GM18519 (cell line): Measurements from ENCODE around the gene ARHGEF12.

Experiments
- ATAC-seq: cut with Tn5 transposase; IDR thresholded peaks from one replicate; pipeline ENCODE4 v1.9.1; 2021; ENCODE audit warnings: mild to moderate bottlenecking, moderate library complexity; ENCODE audit not compliant: unreplicated experiment, low FRiP score

Gene ARHGEF12

DNA sequence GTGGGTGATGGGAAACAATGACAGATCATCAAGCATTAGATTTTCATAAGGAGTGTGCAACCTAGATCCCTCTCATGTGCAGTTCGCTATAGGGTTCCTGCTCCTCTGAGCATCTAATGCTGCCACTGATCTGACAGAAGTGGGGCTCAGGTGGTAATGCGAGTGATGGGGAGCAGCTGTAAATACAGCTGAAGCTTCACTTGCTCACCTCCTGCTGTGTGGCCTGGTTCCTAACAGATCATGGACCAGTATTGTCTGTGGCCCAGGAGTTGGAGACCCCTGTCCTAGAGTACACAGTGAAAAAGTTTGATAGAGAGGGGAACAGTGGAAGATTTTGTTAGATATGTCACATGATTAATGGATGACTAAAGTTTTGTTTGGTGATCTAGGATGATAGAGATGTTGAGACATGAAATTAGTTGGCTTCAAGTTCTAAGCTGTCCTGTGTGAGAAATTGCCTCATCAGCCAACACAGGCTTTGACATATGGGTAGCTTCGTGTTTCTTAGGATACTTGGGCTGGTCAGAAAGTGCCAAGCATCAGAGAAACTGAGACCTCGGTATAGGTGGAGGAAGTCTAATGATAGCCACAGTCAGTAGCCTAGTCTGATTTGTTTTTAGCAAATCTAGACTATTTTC, 47.4 kb downstream of the ARHGEF12 start:
- ATAC-seq: no peak

- ATAC-seq: no peak
These were observed 48.3 kb downstream of the ARHGEF12 start for GRCh38 chr11:120384476-120384875.

DNA sequence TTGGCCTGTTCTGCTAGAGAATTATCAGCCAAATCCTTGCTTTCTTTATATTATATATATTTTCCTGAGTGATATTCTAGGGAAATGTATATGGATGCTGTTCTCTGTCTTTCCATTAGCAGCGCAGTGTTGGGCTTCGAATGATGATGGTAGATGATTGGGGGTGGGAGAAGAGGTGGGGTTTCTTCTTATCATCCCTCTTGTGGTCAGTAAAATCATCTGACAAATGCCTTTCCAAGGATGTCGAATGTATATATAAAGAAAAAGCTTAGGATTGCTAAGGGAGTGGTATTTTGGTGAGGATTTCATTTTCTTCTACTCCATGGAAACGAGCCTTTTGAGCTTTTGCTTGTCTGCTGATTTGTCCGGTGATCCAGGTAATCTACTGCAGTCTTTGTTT, 48.9 kb downstream of the ARHGEF12 start:
- no peak for ATAC-seq

GRCh38 chr11:120385655-120386054, 49.4 kb downstream of the ARHGEF12 start:
- ATAC-seq: no peak

GRCh38 chr11:120386318-120386717, 50.1 kb downstream of the ARHGEF12 start:
- ATAC-seq: no peak

DNA sequence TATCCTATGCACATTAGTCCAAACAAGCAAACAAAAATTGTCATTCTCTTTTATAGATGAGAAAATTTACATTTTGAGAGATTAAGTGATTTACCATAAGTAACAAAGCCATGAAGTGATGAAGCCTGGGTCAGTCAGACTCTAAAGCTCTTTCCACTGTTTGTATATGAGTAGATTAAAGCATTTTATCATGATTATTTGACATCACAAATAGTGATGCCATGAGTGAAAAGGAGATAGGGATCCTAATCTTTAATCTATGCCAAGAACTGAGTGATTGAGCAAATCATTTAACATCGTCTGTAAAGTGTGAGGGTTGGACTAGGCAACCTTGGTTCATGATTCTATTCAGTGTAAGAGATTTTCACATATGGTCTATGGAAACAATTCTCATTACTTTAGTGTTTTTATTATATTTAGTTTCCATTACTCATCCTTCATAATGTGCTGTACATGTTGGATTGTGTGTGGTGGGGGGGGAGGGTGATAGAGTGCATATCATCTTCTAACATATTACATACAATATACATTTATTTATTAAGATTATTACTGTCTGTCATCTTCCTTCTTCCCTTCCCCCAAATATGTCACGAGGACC, 50.7 kb downstream of the ARHGEF12 start:
- ATAC-seq: no peak

- ATAC-seq: no peak
These were observed 52.0 kb downstream of the ARHGEF12 start for GRCh38 chr11:120388261-120388660.

GRCh38 chr11:120389693-120390584, 53.7 kb downstream of the ARHGEF12 start:
- no peak for ATAC-seq

GRCh38 chr11:120390585-120390922, 54.3 kb downstream of the ARHGEF12 start:
- ATAC-seq: no peak

GRCh38 chr11:120391292-120391691, 55.1 kb downstream of the ARHGEF12 start:
- ATAC-seq: no peak

GRCh38 chr11:120391854-120392253, 55.6 kb downstream of the ARHGEF12 start:
- ATAC-seq: no peak

GRCh38 chr11:120392314-120392713, 56.1 kb downstream of the ARHGEF12 start:
- no peak for ATAC-seq

DNA sequence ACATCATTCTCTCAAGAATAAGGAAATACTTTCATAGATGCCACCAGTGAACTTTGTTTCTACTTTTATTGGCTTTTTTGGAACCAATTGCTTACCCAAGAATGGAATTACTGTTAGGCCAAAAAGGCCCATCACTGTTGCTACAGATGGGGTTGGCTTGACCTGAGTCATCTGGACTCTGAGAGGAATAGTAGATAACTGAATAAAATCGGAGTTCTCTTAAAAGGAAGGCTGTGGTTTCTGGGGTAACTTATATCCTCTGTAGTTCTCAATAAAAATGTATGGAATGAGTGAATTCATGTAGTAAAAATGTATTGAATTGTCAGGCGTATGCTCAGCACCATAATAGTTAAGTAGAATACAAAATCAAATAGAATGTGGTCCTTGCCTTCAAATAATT, 56.6 kb downstream of the ARHGEF12 start:
- no peak for ATAC-seq

- ATAC-seq: no peak
These were observed 57.9 kb downstream of the ARHGEF12 start for GRCh38 chr11:120394119-120394518.

DNA sequence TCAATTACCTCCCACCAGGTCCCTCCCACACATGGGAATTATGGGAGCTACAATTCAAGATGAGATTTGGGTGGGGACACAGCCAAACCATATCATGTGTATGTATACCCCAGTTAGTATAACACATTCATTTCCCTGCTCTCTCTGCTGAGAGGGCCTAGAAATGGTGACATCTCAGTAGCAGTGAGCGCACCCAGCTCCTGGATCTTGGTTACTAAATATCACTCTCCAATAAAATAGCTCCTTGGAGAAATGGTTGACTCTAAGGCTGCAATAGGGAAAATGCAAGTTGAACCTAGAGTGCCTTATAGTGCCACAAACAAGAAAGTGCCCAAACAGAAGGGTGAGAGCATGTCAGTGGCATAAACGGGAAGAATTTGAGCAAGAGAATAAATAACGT, 59.6 kb downstream of the ARHGEF12 start:
- ATAC-seq: no peak

- ATAC-seq: no peak
These were observed 61.9 kb downstream of the ARHGEF12 start for GRCh38 chr11:120398132-120398531.

GRCh38 chr11:120399307-120399706, 63.1 kb downstream of the ARHGEF12 start:
- no peak for ATAC-seq

- no peak for ATAC-seq
These were observed 64.6 kb downstream of the ARHGEF12 start for GRCh38 chr11:120400564-120401364.

- no peak for ATAC-seq
These were observed 65.3 kb downstream of the ARHGEF12 start for GRCh38 chr11:120401506-120401905.

GRCh38 chr11:120403966-120404365, 67.8 kb downstream of the ARHGEF12 start:
- ATAC-seq: no peak

DNA sequence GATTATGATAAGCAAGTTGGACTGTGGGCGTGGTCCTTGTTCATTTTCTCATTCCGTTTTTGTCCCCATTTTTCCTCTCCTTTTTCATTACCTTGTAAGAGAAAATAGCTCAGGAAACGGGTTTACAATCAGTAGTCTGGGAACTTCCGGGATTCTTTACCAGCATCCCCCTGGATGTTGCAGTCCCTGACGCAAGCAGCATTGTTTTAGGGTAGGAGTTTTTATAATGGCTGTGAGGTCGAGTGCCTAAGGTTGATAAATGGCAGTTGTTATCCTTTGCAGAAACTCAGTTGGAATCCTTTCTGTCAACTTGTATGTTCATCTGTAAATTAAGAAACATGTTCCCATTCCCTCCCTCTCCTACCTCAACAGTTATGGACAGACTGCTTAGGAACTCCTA, 68.3 kb downstream of the ARHGEF12 start:
- ATAC-seq: no peak
